SKM-1 (cell line): Measurements from ENCODE around the gene PLD5.
"Not testable (repeated sequence)": the region's sequence is repeated elsewhere in the genome, so short reads cannot be mapped to it uniquely, and the experiment has no call there.

Source experiments
- DNase-seq: peaks from one replicate; lab custom pipeline; 2025; ENCODE audit not compliant: unreplicated experiment; lab: John Stamatoyannopoulos, UW

PLD5 gene

GRCh38 chr1:242212961-242213360 lies 311.5 kb downstream of the PLD5 start:
- not testable (repeated sequence) for DNase-seq

- DNase-seq, result no peak
Measured at GRCh38 chr1:242212401-242212800, 312.1 kb downstream of the PLD5 start.

DNA sequence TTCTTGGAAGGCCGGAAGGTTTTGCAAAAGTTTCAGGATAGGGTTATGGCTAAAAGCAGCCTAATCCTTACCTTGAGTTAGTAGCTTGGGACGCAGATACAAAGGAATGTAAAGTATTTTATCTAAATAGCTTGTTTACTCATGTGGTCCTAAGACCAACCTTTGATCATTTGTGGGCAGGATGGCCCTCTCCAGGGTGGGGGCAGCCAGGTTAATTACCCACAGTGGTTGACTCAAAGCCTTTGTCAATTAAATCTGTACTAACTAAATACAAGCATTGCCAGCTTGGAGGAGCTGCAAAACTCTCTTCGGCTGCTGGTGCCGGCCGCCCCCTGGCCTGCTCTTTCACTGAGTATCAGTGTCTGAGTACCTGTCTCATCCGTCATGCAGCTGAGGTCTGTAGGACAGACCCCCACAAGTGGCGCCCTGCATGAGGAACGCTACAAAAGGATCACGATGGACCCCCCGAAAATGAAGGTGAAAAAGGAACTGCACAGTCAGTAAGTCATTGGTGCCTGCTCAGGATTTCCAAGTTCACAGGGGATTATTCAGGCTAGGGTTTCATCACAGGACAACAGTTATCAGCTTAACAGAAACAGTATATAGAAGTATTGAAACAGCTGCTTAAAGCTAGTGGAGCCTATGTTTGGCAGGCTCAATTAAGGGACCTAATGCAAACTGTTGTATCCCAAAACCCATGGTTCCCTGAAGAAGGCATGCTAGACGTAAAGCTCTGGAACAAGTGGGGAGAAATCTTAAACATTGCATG lies 313.1 kb downstream of the PLD5 start:
- DNase-seq, result no peak

DNA sequence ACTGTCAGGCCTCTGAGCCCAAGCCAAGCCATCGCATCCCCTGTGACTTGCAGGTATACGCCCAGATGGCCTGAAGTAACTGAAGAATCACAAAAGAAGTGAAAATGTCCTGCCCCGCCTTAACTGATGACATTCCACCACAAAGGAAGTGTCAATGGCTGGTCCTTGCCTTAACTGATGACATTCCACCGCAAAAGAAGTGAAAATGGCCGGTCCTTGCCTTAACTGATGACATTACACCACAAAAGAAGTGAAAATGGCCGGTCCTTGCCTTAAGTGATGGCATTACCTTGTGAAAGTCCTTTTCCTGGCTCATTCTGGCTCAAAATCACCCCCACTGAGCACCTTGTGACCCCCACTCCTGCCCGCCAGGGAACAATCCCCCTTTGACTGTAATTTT lies 314.2 kb downstream of the PLD5 start:
- DNase-seq, result not testable (repeated sequence)

DNA sequence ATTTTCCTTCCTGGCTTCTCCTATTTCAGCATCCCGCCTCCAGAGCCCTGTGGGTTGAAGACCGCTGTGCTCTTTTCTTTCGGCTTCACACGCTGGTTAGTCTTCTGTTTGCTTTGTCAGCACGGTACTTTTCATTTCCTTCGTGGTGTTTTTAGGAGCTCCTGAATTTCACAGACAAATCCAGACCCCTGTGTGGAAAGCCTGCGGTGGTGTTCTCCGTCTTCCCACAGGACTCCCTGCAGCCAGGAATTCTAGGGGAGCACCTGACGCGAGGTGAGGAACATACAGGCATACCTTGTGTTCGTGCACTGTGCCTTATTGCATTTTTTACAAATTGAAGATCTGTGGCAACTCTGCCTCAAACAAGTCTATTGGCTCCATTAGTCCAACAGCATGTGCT lies 315.4 kb downstream of the PLD5 start:
- no peak for DNase-seq

- no peak for DNase-seq
Measured at GRCh38 chr1:242208021-242208420, 316.5 kb downstream of the PLD5 start.

GRCh38 chr1:242206994-242207393 lies 317.5 kb downstream of the PLD5 start:
- DNase-seq, result no peak

- no peak for DNase-seq
Measured at GRCh38 chr1:242205622-242206489, 318.6 kb downstream of the PLD5 start.

GRCh38 chr1:242203262-242203661 lies 321.2 kb downstream of the PLD5 start:
- DNase-seq, result no peak

DNA sequence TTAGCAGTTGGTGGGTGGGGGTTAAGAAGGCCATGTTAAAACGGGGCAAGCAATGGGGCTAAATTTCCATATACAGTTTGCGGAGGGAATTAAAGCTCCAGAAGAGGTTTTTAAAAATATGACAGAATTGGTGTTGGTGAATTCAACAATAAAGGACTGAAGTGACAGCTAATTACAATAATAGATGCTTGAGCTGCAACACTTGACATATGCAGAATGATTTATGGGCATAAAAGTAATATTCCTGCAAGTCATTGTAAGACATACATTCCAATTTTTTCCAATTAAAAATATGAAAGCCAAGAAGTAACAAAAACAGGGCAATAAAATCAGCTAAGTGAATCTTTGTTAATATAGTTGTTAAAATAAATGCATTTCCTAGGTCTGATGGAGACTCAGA lies 323.4 kb downstream of the PLD5 start:
- DNase-seq, result no peak

DNA sequence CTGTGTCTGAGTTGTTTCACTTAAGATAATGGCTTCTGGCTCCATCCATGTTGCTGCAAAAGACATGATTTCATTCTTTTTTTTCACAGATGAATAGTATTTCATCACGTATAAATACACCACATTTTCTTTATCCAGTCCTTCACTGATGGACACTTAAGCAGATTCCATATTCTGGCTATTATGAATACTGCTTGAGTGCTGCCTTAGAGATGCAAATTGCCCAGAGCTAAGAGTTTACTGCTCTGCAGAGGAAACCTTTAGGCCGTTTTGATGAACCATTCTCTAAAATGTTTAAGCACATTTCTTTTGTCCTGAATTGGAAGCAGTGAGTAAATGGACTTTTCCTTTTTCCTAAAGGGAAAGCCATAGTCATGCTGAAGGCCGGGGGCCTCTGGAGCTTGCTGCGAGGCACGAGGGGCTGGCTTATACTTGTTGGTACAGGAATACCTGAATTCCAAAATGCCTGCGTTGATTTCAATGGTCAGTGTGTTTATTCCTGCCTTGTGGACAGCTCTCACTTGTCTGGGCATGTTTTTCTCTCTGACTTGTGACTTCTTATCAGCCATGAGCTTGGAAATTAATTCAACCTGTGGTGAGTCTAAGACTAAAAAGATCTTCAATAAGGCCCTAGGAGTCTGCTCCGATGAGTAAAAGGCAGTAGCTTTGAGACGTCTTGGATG lies 324.6 kb downstream of the PLD5 start:
- DNase-seq, result no peak

DNA sequence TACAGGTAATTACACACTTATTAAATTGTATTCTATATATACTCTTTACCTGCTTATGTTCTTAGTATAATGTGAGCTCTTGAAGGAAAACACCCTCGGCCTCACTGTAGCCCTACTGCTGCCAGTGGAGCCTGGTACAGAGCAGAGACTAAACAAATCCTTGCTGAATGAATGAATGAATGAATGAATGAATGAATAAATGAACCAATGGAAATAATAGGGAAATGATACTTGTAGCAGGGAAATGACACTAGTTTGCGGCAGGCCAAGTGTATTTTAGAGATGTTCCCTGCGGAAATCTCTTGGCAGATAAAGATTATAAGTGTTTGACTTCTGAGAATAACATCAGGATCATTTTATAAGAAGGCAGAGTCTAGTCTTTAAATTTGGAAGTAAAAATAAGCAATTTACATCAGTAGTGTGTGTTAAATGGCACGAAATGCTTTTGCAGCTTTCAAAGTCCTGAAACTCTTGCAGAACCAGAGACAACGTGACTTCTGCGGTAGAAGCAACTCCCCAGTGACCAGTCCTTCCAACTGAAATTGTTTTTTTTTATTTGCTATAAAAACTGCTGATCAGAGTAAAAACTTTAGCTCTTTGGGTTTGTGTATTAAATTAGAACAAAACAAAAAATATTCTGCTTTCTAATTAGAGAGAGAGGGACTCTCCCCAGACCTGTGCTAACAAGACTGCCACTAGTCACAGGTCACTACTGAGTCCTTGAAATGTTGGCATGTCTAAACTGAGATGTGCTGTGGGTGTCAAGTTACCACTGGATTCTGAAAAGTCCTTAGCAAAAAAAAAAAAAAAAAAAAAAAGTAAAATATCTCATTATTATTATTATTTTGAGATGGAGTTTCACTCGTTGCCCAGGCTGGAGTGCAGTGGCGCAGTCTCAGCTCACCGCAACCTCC lies 326.3 kb downstream of the PLD5 start:
- DNase-seq, result no peak

- no peak for DNase-seq
Measured at GRCh38 chr1:242196914-242197313, 327.6 kb downstream of the PLD5 start.

GRCh38 chr1:242196101-242196500 lies 328.4 kb downstream of the PLD5 start:
- DNase-seq, result no peak

DNA sequence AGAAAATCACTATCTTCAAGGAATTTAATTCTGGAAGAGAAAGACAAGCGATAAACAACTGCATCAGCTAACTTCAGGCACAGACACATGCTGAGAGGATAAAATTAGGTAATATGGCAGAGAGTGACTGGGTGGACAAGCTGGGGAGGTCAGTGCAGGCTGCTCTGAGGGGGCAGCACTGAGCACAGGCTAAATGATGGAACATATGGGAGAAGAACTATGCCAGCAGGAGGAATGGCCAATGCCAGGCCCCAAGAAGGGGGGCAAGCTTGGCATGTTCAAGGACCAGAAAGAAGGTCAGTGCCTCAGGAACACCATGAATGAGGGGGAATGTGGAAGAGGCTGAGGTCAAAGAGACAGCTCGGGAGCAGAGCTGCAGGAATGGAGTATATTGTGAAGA lies 334.9 kb downstream of the PLD5 start:
- DNase-seq, result no peak

DNA sequence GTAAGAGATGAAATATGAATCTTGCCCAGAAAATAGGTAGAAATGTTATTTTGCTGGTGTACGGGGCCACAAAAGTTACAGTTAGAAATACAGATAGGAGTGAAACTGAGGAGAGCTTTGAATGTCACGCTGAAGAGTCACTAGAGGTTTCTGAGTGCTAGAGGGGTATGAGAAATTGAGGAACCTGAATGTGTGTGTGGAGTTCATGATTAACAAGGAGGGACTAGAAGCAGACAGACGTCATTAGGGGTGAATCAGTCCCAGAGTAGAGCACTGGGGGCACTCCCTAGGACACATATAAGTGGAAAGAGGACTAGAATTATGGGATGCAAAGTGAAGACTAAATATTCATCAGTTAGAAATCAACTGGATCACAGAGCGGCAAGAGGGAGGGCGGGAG lies 336.7 kb downstream of the PLD5 start:
- no peak for DNase-seq

DNA sequence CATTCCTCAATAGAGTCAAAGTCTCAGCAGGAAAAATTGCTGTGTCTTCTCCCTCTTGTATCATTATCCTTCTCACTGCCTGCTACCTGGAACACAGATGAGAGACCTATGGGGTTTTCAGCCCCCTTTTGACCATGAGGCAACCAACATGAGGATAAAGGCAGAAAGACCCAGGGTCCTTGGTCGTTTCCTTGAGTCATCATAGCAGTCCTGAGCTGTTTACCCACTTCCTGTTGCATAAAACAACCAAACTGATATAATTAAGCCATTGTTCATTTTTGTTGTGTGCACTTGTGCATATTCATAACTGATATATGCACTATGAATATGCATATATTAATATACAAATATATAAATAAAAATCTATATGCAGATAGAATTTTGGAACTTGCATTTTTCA lies 337.3 kb downstream of the PLD5 start:
- DNase-seq, result no peak

GRCh38 chr1:242185731-242186130 lies 338.8 kb downstream of the PLD5 start:
- DNase-seq, result no peak

DNA sequence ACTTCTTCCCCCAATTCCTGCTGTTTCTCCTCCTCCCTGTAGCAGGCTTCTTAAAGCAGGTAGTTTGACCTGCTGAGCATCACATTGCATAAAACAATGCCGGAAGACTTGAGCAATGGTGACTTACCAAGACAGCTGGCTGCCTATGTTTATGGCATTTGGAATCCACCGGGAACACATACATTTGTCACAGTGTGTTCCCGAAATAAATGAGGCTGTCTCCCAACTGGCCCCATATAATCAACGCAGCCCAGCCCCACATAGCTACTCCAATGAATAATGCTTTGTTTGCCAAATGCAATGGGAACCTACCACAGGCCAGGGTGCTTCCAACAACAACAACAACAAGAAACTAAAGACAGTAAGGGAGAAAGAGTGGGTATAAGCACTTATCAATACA lies 339.5 kb downstream of the PLD5 start:
- DNase-seq, result no peak

- DNase-seq, result not testable (repeated sequence)
Measured at GRCh38 chr1:242179767-242180166, 344.7 kb downstream of the PLD5 start.
